Transverse colon (tissue), 4 donors: ENCODE data around the gene TRABD2A.

Experiments used
- CTCF ChIP-seq, 5 experiments: fragments of 200-600 bp in 3 of 5; fragments of 450-650 bp in 2 of 5; sonication (generic) in 3 of 5; IDR thresholded peaks; 1 replicate in 2 of 5; 2 replicates in 3 of 5; pipeline ENCODE4 v1.5.1; 2016 to 2017; ENCODE audit warnings: antibody characterized with exemption in 5 of 5, inconsistent platforms in 3 of 5, mild to moderate bottlenecking in 2 of 5, moderate library complexity in 1 of 5
- EP300 ChIP-seq: sonication (generic); formaldehyde crosslinking; IDR thresholded peaks from one replicate; pipeline ENCODE4 v1.6.1; 2017; ENCODE audit warnings: antibody characterized with exemption, low read depth
- POLR2A ChIP-seq: fragments of 450-650 bp; IDR thresholded peaks from one replicate; pipeline ENCODE4 v1.6.1; 2016; ENCODE audit warnings: antibody characterized with exemption, mild to moderate bottlenecking, moderate library complexity
- POLR2AphosphoS5 ChIP-seq, 3 donors: sonication (generic); formaldehyde crosslinking; IDR thresholded peaks; one replicate each; pipeline ENCODE4 v1.6.1; 2016; ENCODE audit warnings: antibody characterized with exemption in 3 of 3

- TF ChIP-seq CTCF (IDR thresholded peaks at IDR 0.05): no peak
- no peak for TF ChIP-seq EP300
- no peak for TF ChIP-seq POLR2AphosphoS5 (IDR thresholded peaks at IDR 0.05)
- TF ChIP-seq POLR2A: no peak
These were observed 19.3 kb downstream of the TRABD2A start for GRCh38 chr2:84861539-84861938.
